ENCODE data around the gene CLGN. TPM values are rescaled to one million over a fixed set of nuclear protein-coding genes. Genes with fewer than 3 reads are reported as not detected.

The CLGN gene
- total RNA-seq, 1 donor: 19.3 TPM

GRCh38 chr4:140363558-140363957 lies 63.9 kb downstream of the CLGN start:
- no peak for DNase-seq (ENCODE audit: low read depth)
- TF ChIP-seq CTCF (IDR thresholded peaks at IDR 0.05; ENCODE audit: insufficient read depth, low read length): no peak

GRCh38 chr4:140363051-140363450 lies 64.4 kb downstream of the CLGN start:
- no peak for DNase-seq (ENCODE audit: low read depth)
- TF ChIP-seq CTCF (IDR thresholded peaks at IDR 0.05; ENCODE audit: insufficient read depth, low read length): no peak

More at GRCh38 chr4:140363558-140363957, 63.9 kb downstream of the CLGN start:
- H3K4me3 ChIP-seq (ENCODE audit: low read depth, low read length): no peak overlapping the region

GRCh38 chr4:140361099-140361498 lies 66.3 kb downstream of the CLGN start:
- TF ChIP-seq CTCF (IDR thresholded peaks at IDR 0.05; ENCODE audit: insufficient read depth, low read length): no peak
- H3K4me3 ChIP-seq (ENCODE audit: low read depth, low read length): no peak overlapping the region
- DNase-seq (ENCODE audit: low read depth): no peak

More at GRCh38 chr4:140363051-140363450, 64.4 kb downstream of the CLGN start:
- no peak overlapping the region for H3K4me3 ChIP-seq (ENCODE audit: low read depth, low read length)

GRCh38 chr4:140359562-140360427 lies 67.7 kb downstream of the CLGN start:
- H3K4me3 ChIP-seq (ENCODE audit: low read depth, low read length): no peak overlapping the region
- DNase-seq (ENCODE audit: low read depth): peak; percentile 87
- peak; percentile 88 for TF ChIP-seq CTCF (IDR thresholded peaks at IDR 0.05; ENCODE audit: insufficient read depth, low read length)

- no peak for DNase-seq (ENCODE audit: low read depth)
- no peak overlapping the region for H3K4me3 ChIP-seq (ENCODE audit: low read depth, low read length)
- no peak for TF ChIP-seq CTCF (IDR thresholded peaks at IDR 0.05; ENCODE audit: insufficient read depth, low read length)
These were observed 69.2 kb downstream of the CLGN start for GRCh38 chr4:140358281-140358680.

GRCh38 chr4:140357868-140358267 lies 69.6 kb downstream of the CLGN start:
- DNase-seq (ENCODE audit: low read depth): no peak
- TF ChIP-seq CTCF (IDR thresholded peaks at IDR 0.05; ENCODE audit: insufficient read depth, low read length): no peak
- no peak overlapping the region for H3K4me3 ChIP-seq (ENCODE audit: low read depth, low read length)

Measured in fibroblast of the aortic adventitia (primary cell).